ENCODE measurements around the gene GHRL.
"Not testable (repeated sequence)": the region's sequence is repeated elsewhere in the genome, so short reads cannot be mapped to it uniquely, and the experiment has no call there.

GHRL gene

GRCh38 chr3:10322352-10322710 is 29.6 kb upstream of the GHRL start:
- no peak for DNase-seq

GRCh38 chr3:10321630-10322351 is 29.0 kb upstream of the GHRL start:
- no peak for DNase-seq

- DNase-seq: no peak
Measured at GRCh38 chr3:10320320-10320677, 27.6 kb upstream of the GHRL start.

- no peak for DNase-seq
Measured at GRCh38 chr3:10319804-10320203, 27.1 kb upstream of the GHRL start.

- DNase-seq: no peak
Measured at GRCh38 chr3:10319251-10319650, 26.5 kb upstream of the GHRL start.

- DNase-seq: no peak
Measured at GRCh38 chr3:10317961-10318350, 25.2 kb upstream of the GHRL start.

- DNase-seq: no peak
Measured at GRCh38 chr3:10317311-10317960, 24.7 kb upstream of the GHRL start.

GRCh38 chr3:10315771-10316344 is 23.1 kb upstream of the GHRL start:
- no peak for DNase-seq

GRCh38 chr3:10315101-10315500 is 22.4 kb upstream of the GHRL start:
- no peak for DNase-seq

- DNase-seq: no peak
Measured at GRCh38 chr3:10312861-10313260, 20.1 kb upstream of the GHRL start.

- no peak for DNase-seq
Measured at GRCh38 chr3:10312391-10312790, 19.6 kb upstream of the GHRL start.

- no peak for DNase-seq
Measured at GRCh38 chr3:10311710-10312109, 19.0 kb upstream of the GHRL start.

- DNase-seq: no peak
Measured at GRCh38 chr3:10310578-10310977, 17.8 kb upstream of the GHRL start.

GRCh38 chr3:10309736-10310135 is 17.0 kb upstream of the GHRL start:
- no peak for DNase-seq

- no peak for DNase-seq
Measured at GRCh38 chr3:10308678-10309077, 15.9 kb upstream of the GHRL start.

- DNase-seq: no peak
Measured at GRCh38 chr3:10306156-10306555, 13.4 kb upstream of the GHRL start.

GRCh38 chr3:10305331-10305902 is 12.7 kb upstream of the GHRL start:
- no peak for DNase-seq

- no peak for DNase-seq
Measured at GRCh38 chr3:10304905-10305304, 12.2 kb upstream of the GHRL start.

- no peak for DNase-seq
Measured at GRCh38 chr3:10303785-10304184, 11.0 kb upstream of the GHRL start.

GRCh38 chr3:10303105-10303504 is 10.4 kb upstream of the GHRL start:
- DNase-seq: no peak

GRCh38 chr3:10300087-10300486 is 7.3 kb upstream of the GHRL start:
- no peak for DNase-seq

GRCh38 chr3:10299679-10300078 is 6.9 kb upstream of the GHRL start:
- DNase-seq: no peak

- DNase-seq: no peak
Measured at GRCh38 chr3:10299175-10299574, 6.4 kb upstream of the GHRL start.

GRCh38 chr3:10298064-10298463 is 5.3 kb upstream of the GHRL start:
- DNase-seq: not testable (repeated sequence)

All from cerebellar nuclear complex (tissue), 1 donor.